Measurements from ENCODE around the gene OAF. TPM values are rescaled to one million over a fixed set of nuclear protein-coding genes. Genes with fewer than 3 reads are reported as not detected.

OAF gene
- total and polyA plus RNA-seq, 2 of the 8 experiments (the other 6 are each of a cell fraction or from before 2014, with no cell fraction given), result 1.3 to 1.5 TPM

GRCh38 chr11:120212259-120212878 is 1.5 kb downstream of the OAF start (continued):
- TF ChIP-seq SAP30 (IDR thresholded peaks at IDR 0.05; ENCODE audit: insufficient read depth, insufficient replicate concordance, low read length) (no peak), MAFK (IDR thresholded peaks at IDR 0.05; ENCODE audit: low read depth, low read length) (no peak), RBBP5 (IDR thresholded peaks at IDR 0.05; ENCODE audit: borderline replicate concordance, low read depth, low read length) (no peak), FOSL1 (IDR thresholded peaks at IDR 0.05; ENCODE audit: insufficient read depth, low read depth, low read length) (no peak), NRF1 (IDR thresholded peaks at IDR 0.05; ENCODE audit: low read depth, low read length) (no peak), CHD2 (IDR thresholded peaks at IDR 0.05; ENCODE audit: low read length) (no peak)
- TF ChIP-seq, protein P1, sequence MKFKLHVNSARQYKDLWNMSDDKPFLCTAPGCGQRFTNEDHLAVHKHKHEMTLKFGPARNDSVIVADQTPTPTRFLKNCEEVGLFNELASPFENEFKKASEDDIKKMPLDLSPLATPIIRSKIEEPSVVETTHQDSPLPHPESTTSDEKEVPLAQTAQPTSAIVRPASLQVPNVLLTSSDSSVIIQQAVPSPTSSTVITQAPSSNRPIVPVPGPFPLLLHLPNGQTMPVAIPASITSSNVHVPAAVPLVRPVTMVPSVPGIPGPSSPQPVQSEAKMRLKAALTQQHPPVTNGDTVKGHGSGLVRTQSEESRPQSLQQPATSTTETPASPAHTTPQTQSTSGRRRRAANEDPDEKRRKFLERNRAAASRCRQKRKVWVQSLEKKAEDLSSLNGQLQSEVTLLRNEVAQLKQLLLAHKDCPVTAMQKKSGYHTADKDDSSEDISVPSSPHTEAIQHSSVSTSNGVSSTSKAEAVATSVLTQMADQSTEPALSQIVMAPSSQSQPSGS (IDR thresholded peaks at IDR 0.05; ENCODE audit: low read length), result no peak

All from H1 (cell line).